HG03565 (cell line): ENCODE results near the gene MOB3A.
"Not testable (repeated sequence)": the region's sequence is repeated elsewhere in the genome, so short reads cannot be mapped to it uniquely, and the experiment has no call there.

Source experiments
- ATAC-seq: cut with Tn5 transposase; IDR thresholded peaks from one replicate; pipeline ENCODE4 v1.9.1; 2021; ENCODE audit warnings: mild to moderate bottlenecking, moderate library complexity; ENCODE audit not compliant: unreplicated experiment

Gene MOB3A

GRCh38 chr19:2096034-2096479 is at the start of gene MOB3A:
Gene MOB3A (minus strand): TSS chr19:2096326. CDS start chr19:2078560, 17,766 bp downstream.
- peak; percentile 29 for ATAC-seq

- no peak for ATAC-seq
These were observed 49.7 kb upstream of the MOB3A start for GRCh38 chr19:2145831-2146241.

- no peak for ATAC-seq
These were observed 48.1 kb upstream of the MOB3A start for GRCh38 chr19:2144190-2144589.

- ATAC-seq = no peak
These were observed 46.2 kb upstream of the MOB3A start for GRCh38 chr19:2142173-2142829.

- no peak for ATAC-seq
These were observed 44.0 kb upstream of the MOB3A start for GRCh38 chr19:2140138-2140569.

- ATAC-seq = no peak
These were observed 43.4 kb upstream of the MOB3A start for GRCh38 chr19:2139385-2140137.

GRCh38 chr19:2138061-2138728 is 42.1 kb upstream of the MOB3A start:
- no peak for ATAC-seq

- no peak for ATAC-seq
These were observed 40.7 kb upstream of the MOB3A start for GRCh38 chr19:2136796-2137195.

GRCh38 chr19:2135474-2136402 is 39.6 kb upstream of the MOB3A start:
- no peak for ATAC-seq

GRCh38 chr19:2132731-2133490 is 36.8 kb upstream of the MOB3A start:
- no peak for ATAC-seq

GRCh38 chr19:2132191-2132590 is 36.1 kb upstream of the MOB3A start:
- no peak for ATAC-seq

GRCh38 chr19:2131012-2131975 is 35.2 kb upstream of the MOB3A start:
- not testable (repeated sequence) for ATAC-seq

GRCh38 chr19:2129892-2130770 is 34.0 kb upstream of the MOB3A start:
- ATAC-seq = no peak

- ATAC-seq = no peak
These were observed 33.4 kb upstream of the MOB3A start for GRCh38 chr19:2129486-2129885.

GRCh38 chr19:2129022-2129421 is 32.9 kb upstream of the MOB3A start:
- ATAC-seq = no peak

- not testable (repeated sequence) for ATAC-seq
These were observed 32.1 kb upstream of the MOB3A start for GRCh38 chr19:2128252-2128651.

- no peak for ATAC-seq
These were observed 31.6 kb upstream of the MOB3A start for GRCh38 chr19:2127758-2128157.
